ENCODE results near the gene NUP42. TPM values are rescaled to one million over a fixed set of nuclear protein-coding genes. Genes with fewer than 3 reads are reported as not detected.
"Not testable (repeated sequence)": the region's sequence is repeated elsewhere in the genome, so short reads cannot be mapped to it uniquely, and the experiment has no call there.

The NUP42 gene
- total RNA-seq, 1 experiment from 2014 or later: 29.4 TPM

DNA sequence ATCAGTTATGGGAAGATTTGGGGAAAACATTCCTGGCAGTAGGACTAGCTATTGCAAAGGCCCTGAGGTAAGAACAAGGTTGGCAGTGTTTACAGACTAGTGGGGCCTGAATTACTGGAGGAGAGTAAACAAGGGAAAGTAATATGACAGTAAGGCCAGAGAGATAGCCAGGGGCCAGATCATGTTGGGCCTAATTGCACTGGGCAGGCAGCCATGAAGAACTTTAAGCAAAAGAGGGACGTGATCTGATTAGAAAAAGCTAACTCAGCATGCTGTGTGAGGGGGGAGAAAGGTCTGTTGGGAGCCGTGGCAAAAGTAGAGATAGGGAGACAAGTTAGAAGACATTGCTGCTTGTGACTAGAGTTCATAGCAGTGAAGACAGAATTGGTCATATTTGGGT is 9.2 kb downstream of the NUP42 start:
- Histone ChIP-seq H3K4me3 (no peak overlapping the region), H3K9me3 (no peaks in the 10 kb centered on the region), H3K36me3 (peaks cover 65% of the 10 kb centered on the region), H3K27me3 (no peaks in the 10 kb centered on the region)
- no peak for DNase-seq

DNA sequence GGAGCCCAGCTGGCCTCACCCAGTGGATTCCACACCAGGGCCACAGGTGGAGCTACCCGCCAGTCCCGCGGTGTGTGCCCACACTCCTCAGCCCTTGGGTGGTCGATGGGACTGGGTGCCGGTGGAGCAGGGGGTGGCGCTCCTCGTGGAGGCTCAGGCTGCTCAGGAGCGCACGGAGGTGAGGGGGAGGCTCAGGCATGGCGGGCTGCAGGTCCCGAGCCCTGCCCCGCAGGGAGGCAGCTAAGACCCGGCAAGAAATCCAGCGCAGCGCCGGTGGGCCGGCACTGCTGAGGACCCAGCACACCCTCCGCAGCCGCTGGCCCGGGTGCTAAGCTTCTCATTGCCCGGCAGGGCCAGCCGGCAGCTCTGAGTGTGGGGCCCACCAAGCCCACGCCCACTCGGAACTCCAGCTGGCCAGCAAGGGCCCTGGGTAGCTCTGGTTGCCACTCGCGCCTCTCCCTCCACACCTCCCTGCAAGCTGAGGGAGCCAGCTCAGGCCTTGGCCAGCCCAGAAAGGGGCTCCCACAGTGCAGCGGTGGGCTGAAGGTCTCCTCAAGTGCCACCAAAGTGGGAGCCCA is 11.9 kb downstream of the NUP42 start:
- H3K9me3 ChIP-seq, H3K4me3 ChIP-seq, H3K27me3 ChIP-seq, DNase-seq: not testable (repeated sequence)
- H3K36me3 ChIP-seq: peaks cover 60% of the 10 kb centered on the region

DNA sequence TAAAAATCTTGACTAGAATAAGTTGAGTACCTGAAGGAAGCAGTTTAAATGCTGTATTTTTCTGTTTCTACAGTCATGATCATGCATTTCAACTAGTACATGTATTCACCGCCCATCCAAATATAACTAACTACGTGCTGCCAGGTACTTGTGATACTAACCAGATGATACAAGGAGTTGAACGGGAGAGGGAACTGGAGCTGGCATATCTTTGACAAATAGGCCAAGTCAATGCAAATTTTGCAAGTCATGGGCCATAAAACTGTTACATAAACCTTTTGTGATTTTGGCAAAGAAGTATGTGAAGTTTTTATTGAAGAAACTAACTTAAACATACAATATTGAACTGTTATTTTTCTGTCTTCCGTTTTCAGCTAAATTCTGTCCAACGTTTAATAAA is 14.5 kb downstream of the NUP42 start:
- H3K36me3 ChIP-seq: peaks cover 58% of the 10 kb centered on the region
- no peak for DNase-seq

DNA sequence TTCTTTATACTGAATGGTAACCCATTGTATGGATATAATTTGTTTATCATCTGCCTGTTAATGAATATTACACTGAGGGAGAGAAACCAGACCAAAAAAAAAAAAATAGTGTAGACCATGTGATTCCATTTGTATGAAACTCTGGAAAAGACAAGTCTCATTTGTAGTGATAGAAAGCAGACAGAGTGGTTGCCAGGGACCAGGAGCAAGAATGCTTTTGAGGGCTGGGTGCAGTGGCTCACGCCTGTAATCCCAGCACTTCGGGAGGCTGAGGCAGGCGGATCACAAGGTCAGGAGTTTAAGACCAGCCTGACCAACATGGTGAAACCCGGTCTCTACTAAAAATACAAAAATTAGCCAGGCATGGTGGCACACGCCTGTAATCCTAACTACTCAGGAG is 15.9 kb downstream of the NUP42 start:
- not testable (repeated sequence) for H3K27me3 ChIP-seq, DNase-seq, H3K9me3 ChIP-seq, H3K4me3 ChIP-seq
- H3K36me3 ChIP-seq: peaks cover 54% of the 10 kb centered on the region

More for the DNA sequence above, 14.5 kb downstream of the NUP42 start:
- Histone ChIP-seq H3K9me3 (no peaks in the 10 kb centered on the region), H3K4me3 (no peak overlapping the region), H3K27me3 (no peaks in the 10 kb centered on the region)

DNA sequence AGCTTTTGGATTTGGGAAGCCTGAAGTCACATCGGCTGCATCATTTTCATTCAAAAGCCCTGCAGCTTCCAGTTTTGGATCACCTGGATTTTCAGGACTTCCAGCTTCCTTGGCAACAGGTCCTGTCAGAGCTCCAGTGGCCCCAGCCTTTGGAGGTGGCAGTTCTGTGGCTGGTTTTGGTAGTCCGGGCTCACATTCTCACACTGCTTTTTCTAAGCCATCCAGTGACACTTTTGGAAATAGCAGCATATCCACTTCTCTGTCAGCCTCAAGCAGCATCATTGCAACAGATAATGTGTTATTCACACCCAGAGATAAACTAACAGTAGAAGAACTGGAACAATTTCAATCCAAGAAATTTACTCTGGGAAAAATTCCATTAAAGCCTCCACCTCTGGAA is 18.5 kb downstream of the NUP42 start:
- no peak for DNase-seq
- no peak overlapping the region for H3K4me3 ChIP-seq
- H3K27me3 ChIP-seq: no peaks in the 10 kb centered on the region
- H3K36me3 ChIP-seq: peaks cover 51% of the 10 kb centered on the region
- no peaks in the 10 kb centered on the region for H3K9me3 ChIP-seq

DNA sequence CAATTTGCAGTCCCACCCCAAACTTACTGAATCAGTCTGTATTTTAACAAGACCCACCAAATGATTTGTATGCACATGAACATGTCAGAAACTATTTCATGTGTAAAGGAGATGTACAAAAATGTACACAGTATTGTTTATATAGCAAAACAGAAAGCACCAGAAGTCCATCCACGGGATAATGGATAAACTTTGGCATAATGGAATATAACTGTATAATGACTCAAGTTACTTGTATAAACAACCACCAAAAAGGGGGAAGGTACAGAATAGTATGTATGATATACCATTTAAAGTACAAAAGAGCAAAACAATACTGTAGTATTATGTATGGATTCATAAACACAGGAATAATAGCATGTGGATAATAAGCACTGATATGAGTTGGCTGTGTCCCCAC is 22.4 kb downstream of the NUP42 start:
- peaks cover 31% of the 10 kb centered on the region for H3K36me3 ChIP-seq
- no peak overlapping the region for H3K4me3 ChIP-seq
- H3K9me3 ChIP-seq: no peaks in the 10 kb centered on the region
- DNase-seq: no peak
- no peaks in the 10 kb centered on the region for H3K27me3 ChIP-seq

DNA sequence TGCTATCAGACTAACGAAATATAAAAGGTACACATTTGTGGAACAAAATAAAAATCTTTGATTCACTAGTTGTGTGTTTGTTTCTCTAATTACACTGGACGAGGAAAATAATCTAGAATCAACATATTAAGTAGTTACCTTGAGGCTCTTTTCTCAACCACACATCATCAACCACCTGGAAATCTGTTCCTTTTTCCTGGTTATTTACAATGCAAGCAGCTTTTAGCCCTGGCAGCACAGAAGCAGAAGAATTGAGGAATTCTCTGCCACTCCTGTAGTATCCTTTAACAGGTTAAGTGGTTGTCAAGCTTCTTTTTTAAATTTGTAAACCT is 23.7 kb downstream of the NUP42 start:
- Histone ChIP-seq H3K36me3 (peaks cover 19% of the 10 kb centered on the region), H3K4me3 (no peak overlapping the region), H3K27me3 (no peaks in the 10 kb centered on the region), H3K9me3 (no peaks in the 10 kb centered on the region)
- no peak for DNase-seq

DNA sequence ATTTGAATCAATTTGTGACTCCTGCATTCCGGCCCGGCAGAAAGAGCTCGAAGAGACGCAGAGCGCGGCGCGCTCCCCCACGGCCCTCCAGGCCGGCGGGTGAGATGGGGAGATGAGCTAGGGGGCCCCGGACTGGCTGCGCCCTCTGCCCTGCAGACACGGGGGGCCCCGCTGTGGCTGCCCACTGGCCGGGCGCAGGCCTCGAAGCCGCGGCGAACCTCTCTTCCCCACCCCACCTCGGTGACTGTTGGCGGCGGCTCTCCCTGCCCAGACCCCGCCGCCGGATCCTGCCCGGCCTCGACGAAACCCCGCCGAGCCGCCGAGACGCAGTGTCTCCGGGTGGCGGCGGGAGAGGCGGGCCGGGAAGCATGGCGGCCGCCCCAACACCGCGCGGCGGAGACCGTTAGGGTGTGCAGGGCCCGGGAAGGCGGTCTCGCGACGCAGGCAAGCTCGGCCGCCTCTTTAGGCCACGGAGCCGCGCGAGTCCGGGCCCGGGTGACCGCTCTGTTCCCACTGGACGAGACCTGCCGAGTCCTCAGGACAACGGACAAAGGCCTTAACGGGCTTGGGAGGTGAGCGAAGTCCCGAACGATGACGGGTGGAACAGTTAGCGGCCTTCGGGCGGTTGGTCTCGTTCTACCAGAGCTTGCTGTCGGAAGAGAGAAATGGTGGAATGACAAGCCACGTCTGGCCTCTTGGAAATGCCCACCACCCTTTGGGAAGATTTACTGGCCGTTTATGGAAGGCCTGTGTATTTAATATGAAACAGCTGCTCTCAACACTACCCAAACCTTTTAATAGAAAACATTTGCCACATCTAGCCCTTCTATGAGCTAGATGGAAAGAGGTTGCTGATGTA is 24.3 kb downstream of the NUP42 start:
- Histone ChIP-seq H3K36me3 (peaks cover 13% of the 10 kb centered on the region), H3K9me3 (no peaks in the 10 kb centered on the region), H3K27me3 (no peaks in the 10 kb centered on the region), H3K4me3 (no peak overlapping the region)
- no peak for DNase-seq

DNA sequence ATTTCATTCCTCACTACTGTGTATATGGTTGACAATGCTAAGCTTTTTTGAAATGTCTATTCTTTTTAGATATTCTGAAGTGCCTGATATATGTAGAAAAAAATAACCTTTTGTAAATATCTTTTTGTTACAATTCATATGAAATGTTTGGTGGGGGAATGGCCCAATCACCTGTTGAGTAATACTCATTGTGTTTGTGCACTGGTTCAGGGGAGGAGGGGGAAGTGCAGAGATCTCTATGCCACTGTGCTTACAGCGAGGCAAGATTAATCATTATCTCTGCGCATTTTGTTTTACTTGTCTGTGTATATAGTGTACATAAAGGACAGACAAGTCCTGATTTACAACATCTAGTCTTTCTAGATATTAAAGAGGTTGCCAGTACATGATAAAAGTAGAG is 25.2 kb downstream of the NUP42 start:
- Histone ChIP-seq H3K27me3 (no peaks in the 10 kb centered on the region), H3K4me3 (no peak overlapping the region), H3K9me3 (no peaks in the 10 kb centered on the region), H3K36me3 (peaks cover 5% of the 10 kb centered on the region)
- no peak for DNase-seq

DNA sequence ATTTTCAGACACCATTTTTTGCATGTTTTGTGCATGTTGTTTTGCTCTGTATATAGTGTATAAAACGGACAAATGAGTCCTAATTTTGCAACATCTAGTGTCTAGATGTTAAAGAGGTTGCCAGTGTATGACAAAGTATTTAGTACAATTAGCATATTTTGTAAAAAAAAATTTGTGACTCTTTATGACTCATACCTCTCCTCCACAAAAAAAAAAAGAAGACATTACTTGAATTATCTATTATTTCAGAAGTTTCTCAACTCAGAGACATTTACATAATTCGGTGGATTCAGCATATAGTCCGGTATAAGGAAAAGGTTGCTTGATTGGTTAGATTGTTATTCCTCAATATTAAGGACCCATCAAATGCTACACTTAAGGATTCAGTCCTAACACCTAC is 26.0 kb downstream of the NUP42 start:
- no peak for DNase-seq
- Histone ChIP-seq H3K36me3 (peaks cover 3% of the 10 kb centered on the region), H3K4me3 (no peak overlapping the region), H3K27me3 (no peaks in the 10 kb centered on the region), H3K9me3 (no peaks in the 10 kb centered on the region)

DNA sequence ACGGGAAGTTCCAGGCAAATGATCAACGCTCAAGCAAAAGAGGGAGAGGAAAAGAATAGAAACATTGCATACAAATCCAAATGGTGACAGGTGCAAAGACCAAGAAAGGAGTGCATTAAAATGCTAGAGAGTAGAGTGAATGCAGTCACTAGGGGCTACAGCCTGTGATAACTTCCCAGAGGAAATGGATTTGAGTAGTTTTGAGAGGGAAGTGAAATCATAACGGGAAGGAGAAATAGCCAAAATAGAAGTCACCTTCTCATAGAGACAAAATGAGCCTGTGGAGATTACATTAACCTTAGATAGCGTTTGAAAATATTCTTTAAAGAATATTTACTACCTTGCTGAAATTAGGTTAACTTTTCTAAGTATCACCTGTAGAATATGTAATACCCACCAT is 26.5 kb downstream of the NUP42 start:
- Histone ChIP-seq H3K27me3 (no peaks in the 10 kb centered on the region), H3K9me3 (no peaks in the 10 kb centered on the region), H3K4me3 (no peak overlapping the region), H3K36me3 (no peaks in the 10 kb centered on the region; the same call in 1 of the 2 replicates)
- DNase-seq: no peak

DNA sequence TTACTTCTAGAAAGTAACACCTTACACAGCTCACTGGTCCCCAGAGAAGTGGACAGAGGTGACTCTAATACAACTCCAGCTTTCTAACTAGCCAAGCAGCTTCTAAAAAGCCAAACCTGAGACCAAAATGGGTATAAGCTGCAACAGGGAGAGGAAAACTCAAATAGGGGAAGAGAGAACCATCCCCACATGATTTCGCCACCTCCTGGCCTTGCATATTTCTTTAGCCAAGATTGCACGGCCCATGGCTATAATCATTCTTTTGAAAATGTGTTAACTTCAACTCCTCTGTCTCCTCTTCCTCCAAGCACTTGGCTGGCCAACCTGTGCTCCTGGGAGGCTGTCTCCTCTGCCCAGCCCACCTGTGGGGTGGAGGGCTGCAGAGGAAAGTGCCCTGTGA is 28.7 kb downstream of the NUP42 start:
- H3K27me3 ChIP-seq: no peaks in the 10 kb centered on the region
- H3K9me3 ChIP-seq: no peaks in the 10 kb centered on the region
- H3K36me3 ChIP-seq: no peaks in the 10 kb centered on the region; the same call in 1 of the 2 replicates
- DNase-seq: no peak
- no peak overlapping the region for H3K4me3 ChIP-seq

DNA sequence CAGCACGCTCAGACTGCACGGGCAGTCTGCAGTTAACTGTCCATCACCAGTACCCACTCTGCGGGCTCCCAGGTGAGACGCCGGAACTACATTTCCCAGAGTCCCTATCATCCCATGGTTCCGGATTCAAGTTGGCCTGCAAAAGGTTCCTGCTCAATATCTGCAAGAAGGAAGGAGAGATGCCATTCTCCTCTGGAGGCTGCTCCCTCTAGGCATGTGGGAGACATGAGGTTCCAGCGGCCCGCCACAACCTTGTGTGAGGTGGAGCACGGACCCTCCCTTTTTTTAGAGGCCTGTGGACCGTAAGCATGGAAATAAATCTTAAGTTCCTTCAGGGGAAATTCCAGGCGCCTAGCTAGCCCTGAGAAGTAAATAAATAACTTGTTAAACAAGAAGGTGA is 29.7 kb downstream of the NUP42 start:
- H3K36me3 ChIP-seq: no peaks in the 10 kb centered on the region
- no peak overlapping the region for H3K4me3 ChIP-seq
- no peaks in the 10 kb centered on the region for H3K9me3 ChIP-seq
- no peaks in the 10 kb centered on the region for H3K27me3 ChIP-seq
- no peak for DNase-seq

DNA sequence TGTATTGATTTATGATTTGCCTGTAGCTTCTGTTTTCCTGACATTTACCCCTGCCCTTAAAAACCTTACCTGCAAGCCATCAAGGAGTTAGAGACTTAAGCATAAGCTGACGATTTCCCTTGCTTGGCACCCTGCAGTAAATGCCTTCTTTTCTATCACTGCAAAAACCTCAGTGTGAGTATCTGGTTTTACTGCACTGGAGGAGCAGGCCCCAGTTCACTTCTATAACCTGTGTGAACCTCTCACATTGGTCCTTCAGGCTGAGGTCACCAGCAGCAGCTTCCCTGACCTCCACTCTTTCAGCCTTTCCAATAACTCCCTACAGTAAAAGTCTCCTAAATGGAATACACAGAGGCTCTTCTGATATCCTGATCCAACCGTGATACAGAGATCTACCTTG is 30.5 kb downstream of the NUP42 start:
- Histone ChIP-seq H3K4me3 (no peak overlapping the region), H3K9me3 (no peaks in the 10 kb centered on the region), H3K36me3 (no peaks in the 10 kb centered on the region), H3K27me3 (no peaks in the 10 kb centered on the region)
- DNase-seq: no peak

DNA sequence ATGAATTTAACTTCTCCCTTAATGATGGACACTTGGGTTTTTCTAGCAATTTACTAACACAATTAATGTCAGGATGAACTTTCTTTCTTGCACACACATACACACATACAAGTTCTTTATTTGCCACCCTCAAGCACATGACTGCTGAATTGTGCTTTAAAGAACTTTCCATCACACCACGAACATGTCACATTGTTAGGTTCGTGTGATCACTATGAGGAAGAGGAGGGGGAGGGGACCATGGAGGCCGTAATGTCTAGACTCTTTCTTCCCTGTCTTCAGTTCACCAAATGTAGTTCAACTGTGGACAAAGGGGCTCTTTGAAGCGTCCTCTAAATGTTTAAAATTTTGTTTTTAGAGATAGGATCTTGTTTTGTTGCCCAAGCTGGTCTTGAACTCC is 31.0 kb downstream of the NUP42 start:
- Histone ChIP-seq H3K36me3 (no peaks in the 10 kb centered on the region), H3K9me3 (no peaks in the 10 kb centered on the region), H3K27me3 (no peaks in the 10 kb centered on the region), H3K4me3 (no peak overlapping the region)
- no peak for DNase-seq

DNA sequence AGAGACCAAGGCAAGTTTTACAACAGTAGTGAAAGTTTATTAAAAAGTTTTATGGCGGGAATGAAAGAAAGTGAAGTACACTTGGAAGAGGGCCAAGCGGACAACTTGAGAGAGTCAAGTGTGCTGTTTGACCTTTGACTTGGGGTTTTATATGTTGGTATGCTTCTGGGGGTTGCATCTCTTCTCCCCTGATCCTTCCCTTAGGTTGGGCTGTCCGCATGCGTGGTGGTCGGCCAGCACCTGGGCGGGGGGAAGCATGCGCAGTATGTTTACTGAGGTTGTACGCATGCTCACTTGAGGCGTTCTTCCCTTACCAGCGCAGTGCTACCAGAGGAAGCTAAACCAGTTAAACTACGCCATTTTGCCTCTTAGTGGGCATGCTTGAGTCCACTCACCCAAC is 31.9 kb downstream of the NUP42 start:
- Histone ChIP-seq H3K4me3 (no peak overlapping the region), H3K9me3 (no peaks in the 10 kb centered on the region), H3K36me3 (no peaks in the 10 kb centered on the region), H3K27me3 (no peaks in the 10 kb centered on the region)
- DNase-seq: no peak

DNA sequence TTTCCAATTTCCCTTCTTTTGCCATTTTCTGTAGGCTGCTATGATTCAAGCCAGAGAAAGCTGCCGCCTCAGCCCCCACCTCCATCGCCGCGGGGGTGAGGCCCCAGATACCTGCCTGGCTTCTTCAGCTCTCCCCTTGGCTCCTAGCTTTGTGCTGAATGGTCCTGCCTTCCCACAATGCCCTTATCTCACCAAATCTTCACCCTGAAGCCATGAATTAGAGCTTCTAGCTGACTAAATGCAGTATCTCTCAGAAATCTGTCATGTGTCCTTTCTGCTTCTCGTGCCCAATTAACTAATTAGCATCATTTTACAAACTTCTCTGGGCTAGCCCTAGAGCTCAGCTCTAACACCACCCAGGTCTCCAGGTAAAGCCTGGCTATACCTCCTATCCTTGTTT is 32.6 kb downstream of the NUP42 start:
- no peak for DNase-seq
- H3K27me3 ChIP-seq: no peaks in the 10 kb centered on the region
- H3K9me3 ChIP-seq: no peaks in the 10 kb centered on the region
- no peak overlapping the region for H3K4me3 ChIP-seq
- H3K36me3 ChIP-seq: no peaks in the 10 kb centered on the region

DNA sequence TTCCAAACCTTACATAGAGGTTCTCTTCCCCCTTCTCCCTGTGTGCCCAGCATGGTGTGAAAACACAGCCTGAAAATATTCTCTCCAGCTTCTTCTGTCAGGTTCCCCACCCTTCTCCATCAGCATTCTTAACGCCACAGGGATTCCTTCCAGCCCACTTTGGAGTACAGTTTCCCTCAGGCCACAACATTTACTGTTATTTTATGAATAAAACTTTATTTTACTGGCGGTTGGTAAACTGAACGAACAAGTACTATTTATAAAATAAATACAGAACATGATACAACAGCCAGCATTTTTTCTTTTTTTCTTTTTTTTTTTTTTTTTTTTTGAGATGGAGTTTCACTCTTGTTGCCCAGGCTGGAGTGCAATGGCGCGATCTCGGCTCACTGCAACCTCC is 33.1 kb downstream of the NUP42 start:
- Histone ChIP-seq H3K4me3 (no peak overlapping the region), H3K27me3 (no peaks in the 10 kb centered on the region), H3K36me3 (no peaks in the 10 kb centered on the region), H3K9me3 (no peaks in the 10 kb centered on the region)
- no peak for DNase-seq
